Measurements from ENCODE around the gene RABGAP1L. TPM values are rescaled to one million over a fixed set of nuclear protein-coding genes. Genes with fewer than 3 reads are reported as not detected.
"Not testable (repeated sequence)": the region's sequence is repeated elsewhere in the genome, so short reads cannot be mapped to it uniquely, and the experiment has no call there.

RABGAP1L gene
- total RNA-seq, 1 donor from 2014 or later = 19.3 TPM

DNA sequence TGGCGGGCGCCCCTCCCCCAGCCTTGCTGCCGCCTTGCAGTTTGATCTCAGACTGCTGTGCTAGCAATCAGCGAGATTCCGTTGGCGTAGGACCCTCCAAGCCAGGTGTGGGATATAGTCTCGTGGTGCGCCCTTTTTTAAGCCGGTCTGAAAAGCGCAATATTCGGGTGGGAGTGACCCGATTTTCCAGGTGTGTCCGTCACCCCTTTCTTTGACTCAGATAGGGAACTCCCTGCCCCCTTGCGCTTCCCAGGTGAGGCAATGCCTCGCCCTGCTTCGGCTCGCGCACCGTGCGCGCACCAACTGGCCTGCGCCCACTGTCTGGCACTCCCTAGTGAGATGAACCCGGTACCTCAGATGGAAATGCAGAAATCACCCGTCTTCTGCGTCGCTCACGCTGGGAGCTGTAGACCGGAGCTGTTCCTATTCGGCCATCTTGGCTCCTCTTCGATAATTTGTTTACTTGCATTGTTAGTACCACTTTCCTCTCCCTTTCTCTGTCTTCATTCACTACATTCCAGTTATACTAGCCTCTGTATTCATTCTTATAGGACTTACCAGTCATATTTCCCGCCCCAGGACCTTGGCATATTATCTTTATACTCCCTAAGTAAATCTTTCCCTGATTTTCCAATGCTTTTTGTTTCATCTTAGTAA is 79.7 kb downstream of the RABGAP1L start:
- not testable (repeated sequence) for DNase-seq (ENCODE audit: low read depth in 2 of 2)

- DNase-seq (ENCODE audit: low read depth in 2 of 2) = no peak
Measured at GRCh38 chr1:174239541-174239940, 80.2 kb downstream of the RABGAP1L start.

GRCh38 chr1:174242856-174243255 is 83.5 kb downstream of the RABGAP1L start:
- DNase-seq (ENCODE audit: low read depth in 2 of 2) = no peak

- DNase-seq (ENCODE audit: low read depth in 2 of 2) = no peak
Measured at GRCh38 chr1:174243451-174244000, 84.2 kb downstream of the RABGAP1L start.

DNA sequence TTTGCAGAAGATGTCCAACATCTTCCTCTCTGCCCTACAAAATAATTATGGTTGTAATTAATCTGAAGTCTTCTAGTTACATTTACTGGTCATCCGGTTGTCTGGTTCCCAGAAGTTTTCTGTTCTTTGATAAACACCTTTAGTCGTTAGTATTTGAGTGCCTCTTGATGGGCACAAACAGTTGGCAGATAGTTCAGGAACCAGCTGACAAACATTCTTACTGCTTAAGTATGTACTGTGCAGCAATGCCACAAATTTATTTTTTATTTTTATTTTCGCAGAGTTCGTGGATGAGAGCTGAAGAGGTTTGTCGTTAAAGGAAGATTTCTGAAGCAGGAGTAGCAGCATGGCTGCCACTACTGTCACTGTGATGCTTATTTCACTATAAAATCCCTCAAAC is 84.7 kb downstream of the RABGAP1L start:
- no peak for DNase-seq (ENCODE audit: low read depth in 2 of 2)

- DNase-seq (ENCODE audit: low read depth in 2 of 2) = no peak
Measured at GRCh38 chr1:174247472-174247871, 88.2 kb downstream of the RABGAP1L start.

DNA sequence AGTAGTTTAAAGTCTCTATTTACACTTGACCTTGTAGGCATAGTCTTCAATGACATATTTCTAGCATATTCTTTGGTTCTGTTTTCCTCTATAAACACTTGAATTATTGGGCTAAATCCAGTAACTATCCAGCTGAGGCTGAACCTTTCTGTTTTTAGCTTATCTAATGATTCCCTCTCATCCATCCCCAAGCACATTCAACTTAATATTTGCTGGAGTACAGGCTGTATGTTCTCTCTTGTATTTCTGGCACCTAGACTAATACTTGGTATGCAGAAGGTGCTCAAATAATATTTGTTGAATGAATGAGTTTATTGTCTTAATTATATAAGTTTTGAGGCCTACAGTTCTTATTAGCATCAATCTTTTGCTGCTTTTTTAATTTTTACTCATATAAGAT is 88.7 kb downstream of the RABGAP1L start:
- no peak for DNase-seq (ENCODE audit: low read depth in 2 of 2)

- DNase-seq (ENCODE audit: low read depth in 2 of 2) = not testable (repeated sequence)
Measured at GRCh38 chr1:174256386-174256785, 97.1 kb downstream of the RABGAP1L start.

GRCh38 chr1:174258148-174258550 is 98.8 kb downstream of the RABGAP1L start:
- DNase-seq (ENCODE audit: low read depth in 2 of 2) = peak; percentile 37 to 52

DNA sequence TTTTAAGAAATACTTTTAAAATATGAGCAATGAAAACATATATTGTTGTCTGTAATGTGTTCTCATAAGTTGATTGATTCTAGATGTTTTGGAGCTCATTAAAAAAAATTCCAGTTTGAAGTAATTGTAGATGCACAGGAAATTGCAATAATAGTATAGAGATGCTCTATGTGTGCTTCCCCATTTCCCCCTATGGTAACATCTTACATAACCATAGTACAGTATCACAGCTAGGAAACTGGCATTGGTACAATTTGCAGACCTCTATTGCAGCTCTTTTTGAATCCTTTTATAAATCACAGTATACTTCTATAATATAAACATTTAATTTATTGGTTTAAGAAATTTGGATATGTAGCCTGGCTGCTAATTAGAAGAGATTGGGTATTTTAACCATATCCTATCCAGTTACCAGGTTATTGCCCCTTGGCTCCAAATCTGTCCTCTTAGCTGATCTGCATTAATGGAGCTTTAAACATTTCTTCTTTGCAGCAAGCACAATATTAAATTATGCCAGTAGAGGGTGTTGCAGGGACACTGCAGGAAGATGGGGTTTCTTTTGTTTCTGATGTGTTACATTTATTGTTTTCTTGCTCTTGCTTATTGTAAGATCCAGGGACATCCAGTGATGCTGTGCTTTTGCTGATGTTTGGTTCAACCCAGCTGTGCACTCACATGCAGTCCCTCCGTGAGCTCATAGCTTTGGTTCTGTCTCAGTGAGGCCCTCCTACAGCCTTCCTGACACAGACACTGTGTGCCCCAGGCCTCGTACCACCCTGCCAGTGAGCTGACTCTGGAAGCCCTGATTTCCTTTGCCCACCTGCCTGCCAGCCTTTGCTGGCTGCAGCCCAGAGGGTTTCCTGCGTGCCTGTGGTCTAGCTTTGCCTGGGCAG is 103.3 kb downstream of the RABGAP1L start:
- peak; percentile 32 to 61 for DNase-seq (ENCODE audit: low read depth in 2 of 2)

- no peak for DNase-seq (ENCODE audit: low read depth in 2 of 2)
Measured at GRCh38 chr1:174265282-174265681, 106.0 kb downstream of the RABGAP1L start.

GRCh38 chr1:174266476-174266875 is 107.2 kb downstream of the RABGAP1L start:
- no peak for DNase-seq (ENCODE audit: low read depth in 2 of 2)

- DNase-seq (ENCODE audit: low read depth in 2 of 2) = no peak
Measured at GRCh38 chr1:174266991-174267612, 107.8 kb downstream of the RABGAP1L start.

- no peak for DNase-seq (ENCODE audit: low read depth in 2 of 2)
Measured at GRCh38 chr1:174269989-174270651, 110.8 kb downstream of the RABGAP1L start.

DNA sequence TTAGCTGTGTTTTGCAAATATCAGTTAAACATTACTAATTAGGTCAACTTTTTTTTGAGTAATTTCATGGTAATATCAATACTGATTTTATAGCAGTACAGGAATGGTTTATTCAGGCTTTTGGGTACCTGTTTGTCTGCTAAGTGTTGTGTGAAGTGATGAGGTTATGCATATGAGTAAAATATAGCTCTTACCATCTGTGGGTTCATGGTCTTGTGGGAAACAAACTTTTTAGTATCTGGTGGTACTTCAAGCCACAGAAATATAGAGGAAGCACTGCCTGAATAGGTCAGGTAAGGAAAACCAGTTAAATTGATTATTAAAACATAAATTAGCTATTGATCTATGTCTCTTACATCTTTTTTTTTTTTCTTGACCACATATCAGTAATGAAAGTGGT is 113.9 kb downstream of the RABGAP1L start:
- no peak for DNase-seq (ENCODE audit: low read depth in 2 of 2)

GRCh38 chr1:174273776-174274175 is 114.5 kb downstream of the RABGAP1L start:
- DNase-seq (ENCODE audit: low read depth in 2 of 2) = no peak

DNA sequence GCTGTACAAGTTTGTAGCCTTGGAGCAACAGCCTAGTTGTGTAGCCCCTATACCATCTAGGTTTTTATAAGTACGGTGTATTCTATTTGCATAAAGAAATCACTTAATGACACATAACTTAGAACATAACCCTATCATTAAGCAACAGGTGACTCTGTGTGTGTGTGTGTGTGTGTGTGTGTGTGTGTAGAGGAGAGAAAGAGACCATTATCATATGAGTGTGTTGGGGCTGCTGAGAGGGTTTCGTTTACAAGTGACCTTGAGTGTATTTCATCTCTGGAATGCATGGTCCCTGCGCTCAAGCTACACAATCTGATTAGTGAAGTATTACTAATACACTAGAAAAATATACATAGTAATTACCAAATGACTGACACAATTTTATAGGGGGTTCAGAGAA is 115.1 kb downstream of the RABGAP1L start:
- no peak for DNase-seq (ENCODE audit: low read depth in 2 of 2)

GRCh38 chr1:174274884-174275283 is 115.6 kb downstream of the RABGAP1L start:
- DNase-seq (ENCODE audit: low read depth in 2 of 2) = no peak

GRCh38 chr1:174276087-174276486 is 116.8 kb downstream of the RABGAP1L start:
- no peak for DNase-seq (ENCODE audit: low read depth in 2 of 2)

- DNase-seq (ENCODE audit: low read depth in 2 of 2) = no peak
Measured at GRCh38 chr1:174284052-174284451, 124.7 kb downstream of the RABGAP1L start.

DNA sequence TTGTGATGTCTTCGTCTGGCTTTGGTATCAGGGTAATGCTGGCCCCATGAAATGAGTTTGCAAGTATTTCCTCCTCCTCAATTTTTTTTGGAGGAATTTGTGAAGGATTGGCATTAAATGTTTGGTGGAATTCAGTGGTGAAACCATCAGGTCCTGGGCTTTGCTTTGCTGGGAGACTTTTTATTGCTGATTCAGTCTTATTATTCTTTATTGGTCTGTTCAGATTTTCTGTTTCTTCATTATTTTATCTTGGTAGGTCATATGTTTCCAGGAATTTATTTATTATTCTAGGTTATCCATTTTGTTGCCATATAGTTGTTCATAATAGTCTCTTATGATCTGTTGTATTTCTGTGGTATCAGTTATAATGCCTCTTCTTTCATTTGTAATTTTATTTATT is 126.7 kb downstream of the RABGAP1L start:
- DNase-seq (ENCODE audit: low read depth in 2 of 2) = no peak
